Brain microvascular endothelial cell (primary cell): ENCODE results near the gene IMMP2L.

Experiments
- DNase-seq: peaks from one replicate; pipeline ENCODE4 v3.0.0-alpha.2; 2020
- H3K27ac ChIP-seq: fragments of 250-450 bp; sonication (Bioruptor Pico); 2 replicates; pipeline ENCODE4 v1.5.1; 2020; ENCODE audit warnings: mild to moderate bottlenecking, moderate library complexity
- H3K27me3 ChIP-seq: fragments of 250-450 bp; sonication (Bioruptor Pico); replicated peaks from 2 replicates; pipeline ENCODE4 v1.5.1; 2020; ENCODE audit warnings: mild to moderate bottlenecking
- H3K36me3 ChIP-seq: fragments of 250-450 bp; sonication (Bioruptor Pico); replicated peaks from 2 replicates; pipeline ENCODE4 v1.5.1; 2020; ENCODE audit warnings: mild to moderate bottlenecking
- H3K4me3 ChIP-seq: 2 replicates; pipeline ENCODE4 v1.5.1; 2011; ENCODE audit warnings: low read depth, mild to moderate bottlenecking, control low read depth, low read length, moderate library complexity
- CTCF ChIP-seq: IDR thresholded peaks from 2 replicates; pipeline ENCODE4 v1.5.1; 2011; ENCODE audit warnings: low read depth, mild to moderate bottlenecking, moderate library complexity, low read length, control low read depth, inconsistent platforms; ENCODE audit errors: missing control alignments
- in situ Hi-C: cut with HindIII; loops from 2 replicates; pipeline ENCODE4 v1.10.0; 2017; ENCODE audit warnings: low sequenced_read_pairs, low pct_ligation_motif_present

The IMMP2L gene

GRCh38 chr7:110841840-110842545 is 720.3 kb downstream of the IMMP2L start:
- no peak for TF ChIP-seq CTCF

GRCh38 chr7:110839866-110840265 is 722.4 kb downstream of the IMMP2L start:
- TF ChIP-seq CTCF: peak; percentile 60
- no peak overlapping the region for H3K27ac ChIP-seq
- in situ Hi-C loops: no loop called here
- no peaks in the 10 kb centered on the region for H3K36me3 ChIP-seq
- peak; percentile 45 for DNase-seq
- no peak overlapping the region for H3K4me3 ChIP-seq
- no peaks in the 10 kb centered on the region for H3K27me3 ChIP-seq

More at GRCh38 chr7:110841840-110842545, 720.3 kb downstream of the IMMP2L start:
- in situ Hi-C loops: no loop called here
- DNase-seq: no peak
- no peak overlapping the region for H3K4me3 ChIP-seq
- H3K27ac ChIP-seq: no peak overlapping the region
- H3K36me3 ChIP-seq: no peaks in the 10 kb centered on the region
- no peaks in the 10 kb centered on the region for H3K27me3 ChIP-seq

GRCh38 chr7:110835849-110836248 is 726.4 kb downstream of the IMMP2L start:
- in situ Hi-C loops: no loop called here
- TF ChIP-seq CTCF: no peak
- H3K27ac ChIP-seq: no peak overlapping the region

GRCh38 chr7:110835218-110835617 is 727.1 kb downstream of the IMMP2L start:
- DNase-seq: no peak
- no peak for TF ChIP-seq CTCF
- no peaks in the 10 kb centered on the region for H3K36me3 ChIP-seq
- H3K27ac ChIP-seq: no peak overlapping the region
- H3K4me3 ChIP-seq: no peak overlapping the region
- H3K27me3 ChIP-seq: no peaks in the 10 kb centered on the region
- in situ Hi-C loops: no loop called here

More at GRCh38 chr7:110835849-110836248, 726.4 kb downstream of the IMMP2L start:
- Histone ChIP-seq H3K27me3 (no peaks in the 10 kb centered on the region), H3K36me3 (no peaks in the 10 kb centered on the region), H3K4me3 (no peak overlapping the region)
- DNase-seq: no peak

GRCh38 chr7:110831419-110831818 is 730.9 kb downstream of the IMMP2L start:
- Histone ChIP-seq H3K27me3 (no peaks in the 10 kb centered on the region), H3K27ac (no peak overlapping the region), H3K36me3 (no peaks in the 10 kb centered on the region), H3K4me3 (no peak overlapping the region)
- in situ Hi-C loops: no loop called here
- DNase-seq: no peak
- TF ChIP-seq CTCF: no peak

GRCh38 chr7:110830778-110831177 is 731.5 kb downstream of the IMMP2L start:
- Histone ChIP-seq H3K27ac (no peak overlapping the region), H3K36me3 (no peaks in the 10 kb centered on the region), H3K4me3 (no peak overlapping the region), H3K27me3 (no peaks in the 10 kb centered on the region)
- no peak for DNase-seq
- in situ Hi-C loops: no loop called here
- TF ChIP-seq CTCF: no peak
